Activated B cell treated with CpG ODN at 0.5 μM for 24 hours (primary cell): ENCODE measurements around the gene SLC8A1. TPM values are rescaled to one million over a fixed set of nuclear protein-coding genes. Genes with fewer than 3 reads are reported as not detected.

ENCODE experiments used
- ATAC-seq: fragments of 200-7000 bp; cut with Tn5 transposase; one replicate; pipeline ENCODE4 v1.10.0; 2021; ENCODE audit warnings: low read depth, mild to moderate bottlenecking, moderate library complexity
- CTCF ChIA-PET: fragments of 350-600 bp; sonication (Branson Sonifier 250); formaldehyde crosslinking; loops from one replicate; lab custom pipeline; 2021; ENCODE audit warnings: antibody characterized with exemption; lab: Charles Lee
- POLR2A ChIA-PET: fragments of 350-600 bp; sonication (Branson Sonifier 250); formaldehyde crosslinking; loops from one replicate; lab custom pipeline; 2021; ENCODE audit warnings: antibody characterized with exemption; lab: Charles Lee
- DNase-seq: peaks from one replicate; pipeline ENCODE4 v3.0.0; 2022
- H3K27ac Mint-ChIP-seq: one replicate; pipeline ENCODE4 v1.8.0; 2020; ENCODE audit warnings: mixed read lengths
- H3K27me3 Mint-ChIP-seq: one replicate; pipeline ENCODE4 v1.8.0; 2021; ENCODE audit warnings: mixed read lengths
- H3K36me3 Mint-ChIP-seq: one replicate; pipeline ENCODE4 v1.8.0; 2021; ENCODE audit warnings: low read depth, mixed read lengths
- H3K4me1 Mint-ChIP-seq: one replicate; pipeline ENCODE4 v1.8.0; 2021; ENCODE audit warnings: mixed read lengths
- H3K4me3 Mint-ChIP-seq: one replicate; pipeline ENCODE4 v1.8.0; 2020; ENCODE audit warnings: mild to moderate bottlenecking, mixed read lengths
- H3K9me3 Mint-ChIP-seq: one replicate; pipeline ENCODE4 v1.8.0; 2020; ENCODE audit warnings: mixed read lengths
- CTCF ChIP-seq: fragments of 200-600 bp; IDR thresholded peaks from one replicate; pipeline ENCODE4 v1.8.0; 2022; ENCODE audit warnings: antibody characterized with exemption, mild to moderate bottlenecking
- intact Hi-C: fragments of 100-400 bp; cut with micrococcal nuclease; formaldehyde crosslinking; loops from one replicate; pipeline ENCODE4 v1.15.1; 2024
- total RNA-seq: library from RNA; stranded (reverse); gene quantifications from 2 replicates; pipeline ENCODE4 v1.2.3, GENCODE V29; 2022

Gene SLC8A1
- total RNA-seq, 1 donor from 2014 or later, result 0.04 TPM

- peaks cover 25% of the 10 kb centered on the region for H3K4me1 Mint-ChIP-seq
These were observed 2.4 kb upstream of the SLC8A1 start for GRCh38 chr2:40454321-40454720.

DNA sequence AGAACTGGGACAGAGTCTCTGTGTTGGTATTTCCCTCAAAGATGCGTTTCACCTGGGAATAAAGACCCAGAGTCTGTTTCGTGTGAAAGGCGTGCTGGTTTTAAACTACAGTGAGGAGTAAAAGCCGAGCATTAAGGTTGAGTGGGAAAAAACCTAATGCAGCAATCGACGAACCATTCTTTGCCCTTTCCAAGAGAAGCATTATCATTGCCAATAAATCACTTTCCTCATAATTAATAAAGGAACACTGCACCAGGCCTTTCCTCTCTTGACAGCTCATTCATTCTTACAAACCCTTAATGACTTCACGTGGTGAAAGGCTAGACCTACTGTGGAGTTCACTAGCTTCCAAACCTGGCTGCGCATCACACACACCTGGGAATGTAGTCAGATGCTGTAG is 896 bp upstream of the SLC8A1 start:
- intact Hi-C loops, result no loop called here
- Mint-ChIP-seq H3K36me3 (no peaks in the 10 kb centered on the region), H3K4me1 (peaks cover 25% of the 10 kb centered on the region), H3K27me3 (peaks cover 18% of the 10 kb centered on the region), H3K9me3 (no peaks in the 10 kb centered on the region), H3K27ac (no peak overlapping the region), H3K4me3 (peak overlapping the region; percentile 70)
- CTCF ChIA-PET, result no interaction called here
- TF ChIP-seq CTCF, result no peak
- POLR2A ChIA-PET, result no interaction called here
- DNase-seq, result no peak
- ATAC-seq, result no peak

More at GRCh38 chr2:40454321-40454720, 2.4 kb upstream of the SLC8A1 start:
- H3K27me3 Mint-ChIP-seq, result peaks cover 15% of the 10 kb centered on the region
- ATAC-seq (no peak), DNase-seq (no peak)
- no peaks in the 10 kb centered on the region for H3K36me3 Mint-ChIP-seq
- H3K9me3 Mint-ChIP-seq, result no peaks in the 10 kb centered on the region
- no peak for TF ChIP-seq CTCF
- ChIA-PET CTCF (no interaction called here), POLR2A (no interaction called here)
- no peak overlapping the region for H3K4me3 Mint-ChIP-seq
- intact Hi-C loops, result no loop called here
- no peak overlapping the region for H3K27ac Mint-ChIP-seq

GRCh38 chr2:40450796-40451430 is 977 bp downstream of the SLC8A1 start:
- ChIA-PET CTCF (no interaction called here), POLR2A (no interaction called here)
- intact Hi-C loops, result no loop called here
- Mint-ChIP-seq H3K36me3 (no peaks in the 10 kb centered on the region), H3K27me3 (peaks cover 18% of the 10 kb centered on the region), H3K4me3 (peak overlapping the region; percentile 73), H3K9me3 (no peaks in the 10 kb centered on the region), H3K27ac (no peak overlapping the region), H3K4me1 (peaks cover 25% of the 10 kb centered on the region)
- no peak for ATAC-seq
- no peak for DNase-seq
- no peak for TF ChIP-seq CTCF

DNA sequence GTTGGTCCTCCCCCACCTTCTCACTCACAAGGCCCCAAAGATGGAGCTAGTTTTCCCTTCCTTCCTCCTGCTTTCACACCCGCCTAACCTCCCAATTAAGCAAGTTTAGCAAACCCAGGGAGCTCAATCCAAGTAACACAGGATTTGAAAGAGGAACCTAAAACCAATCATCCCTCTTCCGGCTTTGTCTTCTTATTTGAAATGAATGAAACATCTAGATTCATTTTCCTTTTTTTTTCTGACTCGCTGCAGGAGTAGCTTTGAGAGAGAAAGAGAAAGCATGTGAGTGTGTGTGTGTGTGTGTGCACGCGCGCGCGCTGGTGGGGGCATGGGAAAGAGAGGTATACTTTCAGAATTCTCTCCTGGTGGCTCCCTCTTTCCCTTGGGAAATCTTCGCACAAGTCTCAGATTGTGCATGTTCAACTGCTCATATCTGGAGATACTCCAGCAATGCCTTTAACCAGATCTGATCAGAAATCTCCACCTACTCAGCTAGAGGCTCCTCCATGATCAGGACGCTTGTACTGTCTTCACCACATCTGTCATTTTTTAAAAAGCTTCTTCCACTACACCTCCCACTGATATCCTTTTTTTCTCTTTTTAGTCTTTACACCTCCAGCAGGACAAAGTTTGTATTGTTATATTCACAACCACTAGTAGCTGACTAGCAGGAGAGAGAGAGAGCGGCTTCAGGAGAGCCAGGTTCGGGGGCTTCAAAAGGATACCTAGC is 1.7 kb downstream of the SLC8A1 start:
- no peak for ATAC-seq
- no peak for DNase-seq
- TF ChIP-seq CTCF, result no peak
- Mint-ChIP-seq H3K9me3 (no peaks in the 10 kb centered on the region), H3K4me1 (peaks cover 25% of the 10 kb centered on the region), H3K27ac (no peak overlapping the region), H3K4me3 (peak overlapping the region; percentile 73), H3K27me3 (peaks cover 18% of the 10 kb centered on the region), H3K36me3 (no peaks in the 10 kb centered on the region)
- intact Hi-C loops, result no loop called here
- ChIA-PET POLR2A (no interaction called here), CTCF (interaction anchor here (0.9 kb wide), 1 partner anchor 104 kb away, joined by 4 read pairs; no protein-coding TSS in a partner anchor)

- no peak for ATAC-seq
- intact Hi-C loops, result loop anchor here (2.0 kb wide), 1 partner anchor 106 kb away; no protein-coding TSS in a partner anchor
- CTCF ChIA-PET, result no interaction called here
These were observed 3.3 kb downstream of the SLC8A1 start for GRCh38 chr2:40448476-40449079.

More at GRCh38 chr2:40448476-40449079, 3.3 kb downstream of the SLC8A1 start:
- no peaks in the 10 kb centered on the region for H3K36me3 Mint-ChIP-seq
- no peak for TF ChIP-seq CTCF
- DNase-seq, result no peak
- H3K9me3 Mint-ChIP-seq, result no peaks in the 10 kb centered on the region
- no peak overlapping the region for H3K4me3 Mint-ChIP-seq
- H3K27ac Mint-ChIP-seq, result no peak overlapping the region
- H3K4me1 Mint-ChIP-seq, result peaks cover 25% of the 10 kb centered on the region
- POLR2A ChIA-PET, result interaction anchor here (0.6 kb wide), 1 partner anchor 1103 kb away, joined by 3 read pairs; no protein-coding TSS in a partner anchor
- peaks cover 18% of the 10 kb centered on the region for H3K27me3 Mint-ChIP-seq
